BE2C (cell line): ENCODE data around the gene SLC25A5.

Source experiments
- DNase-seq: peaks from one replicate; pipeline ENCODE4 v3.0.0-alpha.2; 2020
- H3K27me3 ChIP-seq: fragments of 250-450 bp; sonication (Bioruptor Pico); 2 replicates; pipeline ENCODE4 v1.5.1; 2020; ENCODE audit warnings: mild to moderate bottlenecking
- H3K36me3 ChIP-seq: fragments of 250-450 bp; sonication (Bioruptor Pico); 2 replicates; pipeline ENCODE4 v1.5.1; 2020; ENCODE audit warnings: mild to moderate bottlenecking
- H3K4me1 ChIP-seq: fragments of 250-450 bp; sonication (Bioruptor Pico); 2 replicates; pipeline ENCODE4 v1.5.1; 2020
- H3K4me3 ChIP-seq: 2 replicates; pipeline ENCODE4 v1.5.1; 2011; ENCODE audit warnings: low read depth, low read length
- H3K9me3 ChIP-seq: fragments of 250-450 bp; sonication (Bioruptor Pico); 2 replicates; pipeline ENCODE4 v1.5.1; 2020
- TF ChIP-seq, protein P1 (sequence below): IDR thresholded peaks from 2 replicates; pipeline ENCODE4 v1.5.1; 2012; ENCODE audit warnings: mild to moderate bottlenecking, low read depth, low read length

Gene SLC25A5

DNA sequence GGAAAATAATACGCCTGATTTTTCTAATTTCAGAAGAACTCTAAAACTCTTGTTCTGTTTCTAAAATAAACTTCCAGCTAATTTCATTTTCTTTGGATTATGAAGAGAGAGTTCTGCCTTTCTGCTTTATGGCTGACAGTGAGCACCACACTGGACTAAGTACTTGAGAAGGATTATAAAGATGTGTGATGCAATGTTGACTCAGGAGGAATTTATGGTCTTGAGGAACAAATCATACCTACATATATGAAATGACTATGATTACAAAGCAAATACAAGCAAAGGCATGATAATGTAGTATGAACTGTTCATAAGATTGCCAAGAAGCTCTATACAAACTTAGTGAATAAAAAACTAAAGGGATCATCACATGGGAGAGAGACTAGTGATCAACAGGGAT is 13.0 kb upstream of the SLC25A5 start:
- DNase-seq = no peak
- H3K9me3 ChIP-seq = no peaks in the 10 kb centered on the region
- TF ChIP-seq, protein P1, sequence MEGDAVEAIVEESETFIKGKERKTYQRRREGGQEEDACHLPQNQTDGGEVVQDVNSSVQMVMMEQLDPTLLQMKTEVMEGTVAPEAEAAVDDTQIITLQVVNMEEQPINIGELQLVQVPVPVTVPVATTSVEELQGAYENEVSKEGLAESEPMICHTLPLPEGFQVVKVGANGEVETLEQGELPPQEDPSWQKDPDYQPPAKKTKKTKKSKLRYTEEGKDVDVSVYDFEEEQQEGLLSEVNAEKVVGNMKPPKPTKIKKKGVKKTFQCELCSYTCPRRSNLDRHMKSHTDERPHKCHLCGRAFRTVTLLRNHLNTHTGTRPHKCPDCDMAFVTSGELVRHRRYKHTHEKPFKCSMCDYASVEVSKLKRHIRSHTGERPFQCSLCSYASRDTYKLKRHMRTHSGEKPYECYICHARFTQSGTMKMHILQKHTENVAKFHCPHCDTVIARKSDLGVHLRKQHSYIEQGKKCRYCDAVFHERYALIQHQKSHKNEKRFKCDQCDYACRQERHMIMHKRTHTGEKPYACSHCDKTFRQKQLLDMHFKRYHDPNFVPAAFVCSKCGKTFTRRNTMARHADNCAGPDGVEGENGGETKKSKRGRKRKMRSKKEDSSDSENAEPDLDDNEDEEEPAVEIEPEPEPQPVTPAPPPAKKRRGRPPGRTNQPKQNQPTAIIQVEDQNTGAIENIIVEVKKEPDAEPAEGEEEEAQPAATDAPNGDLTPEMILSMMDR = no peak
- no peak overlapping the region for H3K4me3 ChIP-seq
- no peaks in the 10 kb centered on the region for H3K27me3 ChIP-seq
- H3K4me1 ChIP-seq = no peaks in the 10 kb centered on the region
- no peaks in the 10 kb centered on the region for H3K36me3 ChIP-seq

DNA sequence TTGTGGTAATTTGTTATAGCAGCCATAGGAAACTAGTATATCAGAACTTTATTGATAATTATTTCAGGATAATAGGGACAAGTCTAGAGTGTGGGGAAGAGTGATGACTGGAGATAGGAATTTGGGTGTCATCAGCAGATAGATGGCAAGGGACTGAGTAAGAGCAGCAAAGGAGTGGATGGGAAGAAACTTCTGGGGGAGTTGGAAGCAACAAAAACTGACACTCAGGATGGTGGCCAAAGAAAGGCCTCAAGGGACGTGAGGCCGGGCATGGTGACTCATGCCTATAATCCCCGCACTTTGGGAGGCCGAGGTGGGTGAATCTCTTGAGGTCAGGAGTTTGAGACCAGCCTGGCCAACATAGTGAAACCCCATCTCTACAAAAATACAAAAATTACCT is 9.1 kb upstream of the SLC25A5 start:
- H3K4me1 ChIP-seq = no peaks in the 10 kb centered on the region
- no peak overlapping the region for H3K4me3 ChIP-seq
- no peaks in the 10 kb centered on the region for H3K9me3 ChIP-seq
- TF ChIP-seq, protein P1 = no peak
- DNase-seq = no peak
- H3K36me3 ChIP-seq = no peaks in the 10 kb centered on the region
- no peaks in the 10 kb centered on the region for H3K27me3 ChIP-seq

DNA sequence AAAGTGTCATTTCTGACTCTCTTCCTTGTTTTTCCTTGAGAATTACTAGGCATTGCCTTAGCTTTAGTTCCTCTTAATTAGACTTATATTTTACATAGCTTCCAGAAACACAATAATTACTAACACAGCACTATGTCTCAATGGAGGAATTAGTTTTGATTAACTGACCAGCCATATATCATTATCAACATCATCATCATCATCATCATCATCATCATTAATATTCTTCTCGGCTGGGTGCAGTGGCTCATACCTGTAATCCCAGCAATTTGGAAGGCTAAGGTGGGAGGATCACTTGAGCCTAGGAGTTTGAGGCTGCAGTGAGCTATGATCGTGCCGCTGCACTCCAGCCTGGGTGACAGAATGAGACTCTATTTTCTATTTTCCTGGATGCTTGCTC is 2.7 kb upstream of the SLC25A5 start:
- DNase-seq = no peak
- Histone ChIP-seq H3K4me1 (no peaks in the 10 kb centered on the region), H3K9me3 (no peaks in the 10 kb centered on the region), H3K4me3 (no peak overlapping the region), H3K27me3 (no peaks in the 10 kb centered on the region), H3K36me3 (peaks cover 12% of the 10 kb centered on the region)
- TF ChIP-seq, protein P1 = no peak

DNA sequence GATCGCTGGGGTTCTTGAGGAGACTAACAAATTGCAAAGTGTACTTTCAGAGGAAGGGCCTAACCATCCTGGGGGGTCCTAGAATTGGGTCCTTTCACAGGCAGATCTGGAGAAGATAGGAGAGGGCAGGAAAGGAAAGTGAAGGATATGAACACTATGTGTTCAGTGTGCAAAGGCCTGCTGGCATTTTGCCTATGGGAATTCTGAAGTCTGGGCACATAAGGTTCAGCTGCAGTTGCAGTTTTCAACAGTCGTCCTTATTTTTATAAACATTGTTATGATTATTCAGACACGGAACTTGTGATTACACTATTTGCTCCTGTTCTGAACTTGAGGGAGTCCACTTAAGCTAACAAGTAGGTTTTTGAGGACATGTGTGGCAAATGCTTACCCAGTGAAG is 1.3 kb upstream of the SLC25A5 start:
- no peaks in the 10 kb centered on the region for H3K4me1 ChIP-seq
- H3K36me3 ChIP-seq = peaks cover 22% of the 10 kb centered on the region
- DNase-seq = no peak
- no peak overlapping the region for H3K4me3 ChIP-seq
- TF ChIP-seq, protein P1 = no peak
- H3K27me3 ChIP-seq = no peaks in the 10 kb centered on the region
- H3K9me3 ChIP-seq = no peaks in the 10 kb centered on the region

DNA sequence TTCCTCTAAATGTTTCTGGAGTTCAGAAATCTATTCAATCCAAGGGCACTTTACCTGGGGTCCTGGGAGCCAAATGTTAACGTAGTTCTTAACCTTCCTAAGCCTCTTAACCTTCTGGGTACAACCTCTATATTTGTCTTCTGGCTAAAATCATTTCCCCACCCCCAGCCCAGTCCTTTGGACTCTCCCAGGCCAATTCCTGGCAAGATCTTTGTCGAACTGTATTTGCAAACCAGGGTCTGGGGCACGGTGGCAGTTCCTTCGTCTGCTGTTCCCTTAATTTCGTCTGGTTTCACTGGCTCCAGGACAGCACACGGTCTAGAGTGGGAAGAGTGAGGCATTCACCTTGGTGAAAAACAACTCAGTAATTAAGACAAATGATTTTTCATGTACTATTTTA is 811 bp upstream of the SLC25A5 start:
- Histone ChIP-seq H3K36me3 (peaks cover 22% of the 10 kb centered on the region), H3K27me3 (no peaks in the 10 kb centered on the region), H3K9me3 (no peaks in the 10 kb centered on the region), H3K4me1 (no peaks in the 10 kb centered on the region), H3K4me3 (no peak overlapping the region)
- no peak for DNase-seq
- TF ChIP-seq, protein P1 = no peak

DNA sequence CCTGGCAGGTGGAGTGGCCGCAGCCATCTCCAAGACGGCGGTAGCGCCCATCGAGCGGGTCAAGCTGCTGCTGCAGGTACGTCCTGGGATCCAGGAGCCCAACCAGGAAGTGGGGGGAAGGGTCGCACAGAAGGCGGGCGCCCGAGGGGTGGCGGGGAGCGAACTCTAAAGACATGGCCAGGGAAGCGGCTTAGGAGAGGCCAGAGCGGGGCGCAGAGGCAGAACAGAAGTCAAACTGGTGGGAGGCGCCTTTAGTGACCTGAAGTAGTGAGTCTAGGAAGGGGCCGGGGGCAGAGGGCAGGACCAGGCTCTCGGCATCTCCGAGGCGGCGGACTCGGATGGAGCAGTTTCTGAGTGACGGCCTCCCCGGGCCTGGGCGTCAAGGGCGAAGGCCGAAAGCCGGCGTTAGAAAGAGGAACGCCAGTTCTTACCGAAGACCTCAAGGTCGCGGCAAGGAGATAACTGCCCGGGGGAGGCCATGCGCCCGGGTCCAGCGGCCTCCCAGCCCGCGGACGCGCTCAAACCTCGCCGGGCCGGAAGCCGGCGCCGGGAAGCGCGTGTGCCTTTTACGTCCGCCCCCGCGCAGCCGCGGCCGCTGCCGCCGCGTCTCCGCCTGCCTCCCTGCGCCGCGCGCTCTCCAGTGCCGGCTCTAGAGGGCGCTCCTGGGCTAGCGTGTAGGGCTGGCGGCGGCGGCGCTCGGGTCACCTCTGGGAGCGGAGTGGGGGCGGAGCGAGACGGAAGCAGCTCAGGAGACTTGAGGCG is 488 bp downstream of the SLC25A5 start:
- Histone ChIP-seq H3K4me1 (no peaks in the 10 kb centered on the region), H3K27me3 (no peaks in the 10 kb centered on the region), H3K9me3 (no peaks in the 10 kb centered on the region), H3K4me3 (peak overlapping the region; percentile 76), H3K36me3 (peaks cover 22% of the 10 kb centered on the region)
- TF ChIP-seq, protein P1 = peak; percentile 46
- DNase-seq = peak; percentile 87
